Duodenal mucosa (tissue), 2 donors: Measurements from ENCODE around the gene TNFRSF12A.
A peak's percentile ranks its signal among the peaks of the same experiment; 100 is the strongest.

Experiments
- H3K27ac ChIP-seq: one replicate; pipeline ENCODE4 v1.7.0; 2013; ENCODE audit warnings: low read depth, low read length
- H3K27me3 ChIP-seq, 2 donors: one replicate each; pipeline ENCODE4 v1.7.0; 2013; ENCODE audit warnings: low read length in 2 of 2, control low read depth in 1 of 2; ENCODE audit not compliant: insufficient read depth in 2 of 2, control insufficient read depth in 1 of 2
- H3K36me3 ChIP-seq, 2 donors: one replicate each; pipeline ENCODE4 v1.7.0; 2013; ENCODE audit warnings: low read length in 2 of 2, control low read depth in 1 of 2; ENCODE audit not compliant: insufficient read depth in 2 of 2, control insufficient read depth in 1 of 2
- H3K4me1 ChIP-seq, 2 donors: one replicate each; pipeline ENCODE4 v1.7.0; 2013; ENCODE audit warnings: low read length in 2 of 2, control low read depth in 1 of 2; ENCODE audit not compliant: insufficient read depth in 2 of 2, control insufficient read depth in 1 of 2
- H3K4me3 ChIP-seq, 2 donors: one replicate each; pipeline ENCODE4 v1.7.0; 2013; ENCODE audit warnings: low read length in 2 of 2, low read depth in 1 of 2
- H3K9ac ChIP-seq, 2 donors: one replicate each; pipeline ENCODE4 v1.7.0; 2013; ENCODE audit warnings: low read length in 2 of 2, low read depth in 1 of 2
- H3K9me3 ChIP-seq, 2 donors: one replicate each; pipeline ENCODE4 v1.7.0; 2013; ENCODE audit warnings: low read length in 2 of 2, control low read depth in 1 of 2; ENCODE audit not compliant: control insufficient read depth in 1 of 2

Gene TNFRSF12A

GRCh38 chr16:3000540-3000939 lies 19.6 kb upstream of the TNFRSF12A start:
- no peaks in the 10 kb centered on the region for H3K27me3 ChIP-seq

GRCh38 chr16:3001316-3001715 lies 18.9 kb upstream of the TNFRSF12A start:
- no peak overlapping the region for H3K27ac ChIP-seq
- H3K27me3 ChIP-seq = no peaks in the 10 kb centered on the region
- H3K9me3 ChIP-seq = no peaks in the 10 kb centered on the region
- peaks cover 0 to 10% of the 10 kb centered on the region in 2 donors for H3K4me1 ChIP-seq
- H3K9ac ChIP-seq = no peak overlapping the region
- H3K36me3 ChIP-seq = no peaks in the 10 kb centered on the region
- no peak overlapping the region for H3K4me3 ChIP-seq

More at GRCh38 chr16:3000540-3000939, 19.6 kb upstream of the TNFRSF12A start:
- no peak overlapping the region for H3K27ac ChIP-seq
- H3K4me1 ChIP-seq = peaks cover 0 to 4% of the 10 kb centered on the region in 2 donors
- H3K36me3 ChIP-seq = no peaks in the 10 kb centered on the region
- H3K4me3 ChIP-seq = no peak overlapping the region
- H3K9me3 ChIP-seq = no peaks in the 10 kb centered on the region
- H3K9ac ChIP-seq = no peak overlapping the region

- no peak overlapping the region for H3K27ac ChIP-seq
- H3K4me1 ChIP-seq = peaks cover 24 to 32% of the 10 kb centered on the region in 2 donors
- no peak overlapping the region for H3K4me3 ChIP-seq
- H3K9me3 ChIP-seq = no peaks in the 10 kb centered on the region
- H3K9ac ChIP-seq = no peak overlapping the region
- H3K27me3 ChIP-seq = no peaks in the 10 kb centered on the region
- no peaks in the 10 kb centered on the region for H3K36me3 ChIP-seq
These were observed 16.4 kb upstream of the TNFRSF12A start for GRCh38 chr16:3003582-3004270.

GRCh38 chr16:3004319-3004718 lies 15.8 kb upstream of the TNFRSF12A start:
- H3K27me3 ChIP-seq = no peaks in the 10 kb centered on the region
- H3K9me3 ChIP-seq = no peaks in the 10 kb centered on the region
- H3K9ac ChIP-seq = no peak overlapping the region
- H3K4me1 ChIP-seq = peaks cover 25 to 38% of the 10 kb centered on the region in 2 donors
- H3K4me3 ChIP-seq = no peak overlapping the region
- H3K36me3 ChIP-seq = no peaks in the 10 kb centered on the region
- no peak overlapping the region for H3K27ac ChIP-seq

GRCh38 chr16:3004781-3005284 lies 15.3 kb upstream of the TNFRSF12A start:
- peak overlapping the region; percentile 71 for H3K27ac ChIP-seq
- peak overlapping the region; percentile 59 to 72 for H3K4me3 ChIP-seq
- H3K9me3 ChIP-seq = no peaks in the 10 kb centered on the region
- no peaks in the 10 kb centered on the region for H3K36me3 ChIP-seq
- no peaks in the 10 kb centered on the region for H3K27me3 ChIP-seq
- H3K9ac ChIP-seq = peak overlapping the region; percentile 65 to 74
- H3K4me1 ChIP-seq = peaks cover 25 to 41% of the 10 kb centered on the region in 2 donors

- peak overlapping the region; percentile 80 for H3K27ac ChIP-seq
- H3K4me1 ChIP-seq = peaks cover 32 to 48% of the 10 kb centered on the region in 2 donors
- H3K4me3 ChIP-seq = peak overlapping the region; percentile 38 to 57
- H3K36me3 ChIP-seq = no peaks in the 10 kb centered on the region
- H3K9ac ChIP-seq = peak overlapping the region; percentile 63 to 65
- H3K9me3 ChIP-seq = no peaks in the 10 kb centered on the region
- no peaks in the 10 kb centered on the region for H3K27me3 ChIP-seq
These were observed 12.9 kb upstream of the TNFRSF12A start for GRCh38 chr16:3007059-3007956.

GRCh38 chr16:3007957-3008689 lies 12.0 kb upstream of the TNFRSF12A start:
- H3K4me3 ChIP-seq = peak overlapping the region; percentile 33 to 38
- H3K27ac ChIP-seq = peak overlapping the region; percentile 80

GRCh38 chr16:3008690-3009037 lies 11.5 kb upstream of the TNFRSF12A start:
- peaks cover 0 to 5% of the 10 kb centered on the region in 2 donors for H3K27me3 ChIP-seq
- H3K36me3 ChIP-seq = no peaks in the 10 kb centered on the region
- H3K4me1 ChIP-seq = peaks cover 33 to 53% of the 10 kb centered on the region in 2 donors
- H3K27ac ChIP-seq = no peak overlapping the region
- H3K9ac ChIP-seq = peak overlapping the region; percentile 32 to 65
- no peaks in the 10 kb centered on the region for H3K9me3 ChIP-seq
- H3K4me3 ChIP-seq = peak overlapping the region; percentile 4 to 38

More at GRCh38 chr16:3007957-3008689, 12.0 kb upstream of the TNFRSF12A start:
- H3K27me3 ChIP-seq = peaks cover 0 to 3% of the 10 kb centered on the region in 2 donors
- no peaks in the 10 kb centered on the region for H3K9me3 ChIP-seq
- H3K36me3 ChIP-seq = no peaks in the 10 kb centered on the region
- peak overlapping the region; percentile 63 to 65 for H3K9ac ChIP-seq
- peaks cover 33 to 52% of the 10 kb centered on the region in 2 donors for H3K4me1 ChIP-seq

- no peak overlapping the region for H3K9ac ChIP-seq
- H3K9me3 ChIP-seq = no peaks in the 10 kb centered on the region
- H3K4me1 ChIP-seq = peaks cover 33 to 56% of the 10 kb centered on the region in 2 donors
- no peaks in the 10 kb centered on the region for H3K36me3 ChIP-seq
- H3K4me3 ChIP-seq = no peak overlapping the region
- peaks cover 0 to 5% of the 10 kb centered on the region in 2 donors for H3K27me3 ChIP-seq
- H3K27ac ChIP-seq = no peak overlapping the region
These were observed 10.4 kb upstream of the TNFRSF12A start for GRCh38 chr16:3009568-3010390.
